ENCODE measurements around the gene ELFN1.

DNA sequence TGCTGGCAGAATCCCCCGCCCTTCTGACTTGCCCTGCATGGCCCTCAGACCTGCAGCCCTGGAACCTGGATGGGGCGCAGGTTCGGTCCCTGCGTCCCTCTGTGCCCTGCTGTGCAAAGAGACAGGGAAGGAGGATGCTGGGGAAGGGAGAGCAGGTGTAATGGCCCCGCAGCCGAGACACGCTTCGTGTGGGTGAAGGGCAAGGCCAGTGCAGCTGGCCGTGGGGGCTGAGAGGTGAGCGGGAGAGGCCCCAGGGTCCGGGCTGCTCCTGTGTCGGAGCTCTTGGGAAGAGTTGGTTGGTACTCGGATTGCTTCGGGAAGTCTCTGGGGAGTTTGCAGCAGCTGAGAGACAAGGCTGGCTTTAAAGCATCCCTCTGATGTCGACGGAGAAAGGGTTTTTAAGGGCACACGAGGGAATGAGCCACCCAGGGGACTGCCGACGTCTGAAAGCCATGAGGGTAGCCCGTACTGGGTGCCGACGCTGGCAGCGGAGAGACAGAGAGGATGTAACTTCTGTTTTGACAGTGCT is 6.5 kb downstream of the ELFN1 start:
- TF ChIP-seq CTCF (IDR thresholded peaks at IDR 0.05): no peak
- TF ChIP-seq POLR2A (IDR thresholded peaks at IDR 0.05): no peak
